Measurements from ENCODE around the gene RGS5.

The RGS5 gene

DNA sequence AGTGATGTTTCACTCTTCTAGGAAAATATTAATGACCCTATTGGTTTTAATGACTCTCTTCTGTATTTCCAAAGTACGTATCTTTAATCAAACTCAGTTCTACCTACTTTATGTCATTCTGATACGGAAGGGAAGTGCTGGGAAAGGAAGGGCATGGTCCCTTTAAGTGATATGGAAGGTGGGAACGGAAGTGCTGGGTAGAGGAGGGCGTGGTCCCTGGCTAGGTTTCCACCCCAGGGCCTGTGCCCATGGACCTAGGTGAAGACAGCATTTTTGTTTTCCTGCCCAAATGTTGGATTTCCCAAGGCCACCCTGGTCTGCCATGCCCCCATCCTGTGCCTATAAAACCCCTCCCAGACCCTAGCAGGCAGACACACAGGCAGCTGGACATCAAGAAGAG, 109.5 kb downstream of the RGS5 start:
- in situ Hi-C loops (cut with HindIII; ENCODE audit: low sequenced_read_pairs) = no loop called here
